Loucy (cell line): Measurements from ENCODE around the gene FGD5.
"Not testable (repeated sequence)": the region's sequence is repeated elsewhere in the genome, so short reads cannot be mapped to it uniquely, and the experiment has no call there.

Experiments used
- H2AFZ ChIP-seq: fragments of 200-600 bp; sonication (generic); 2 replicates; pipeline ENCODE4 v1.6.0; 2016; ENCODE audit warnings: antibody characterized with exemption, mild to moderate bottlenecking, low read length, moderate library complexity
- H3F3A ChIP-seq: fragments of 200-600 bp; 2 replicates; pipeline ENCODE4 v1.6.0; 2016; ENCODE audit warnings: antibody characterized with exemption, low read depth, mild to moderate bottlenecking
- H3K27me3 ChIP-seq: fragments of 200-600 bp; sonication (generic); 2 replicates; pipeline ENCODE4 v1.6.1; 2014; ENCODE audit warnings: low read length, mild to moderate bottlenecking; ENCODE audit not compliant: insufficient read depth, poor library complexity, severe bottlenecking
- H3K36me3 ChIP-seq: fragments of 200-600 bp; sonication (generic); 2 replicates; pipeline ENCODE4 v1.6.1; 2016; ENCODE audit warnings: low read length; ENCODE audit not compliant: insufficient read depth
- H3K4me1 ChIP-seq: fragments of 200-600 bp; sonication (generic); 2 replicates; pipeline ENCODE4 v1.5.1; 2014; ENCODE audit warnings: low read length, mild to moderate bottlenecking; ENCODE audit not compliant: insufficient read depth, poor library complexity, severe bottlenecking
- H3K4me2 ChIP-seq: fragments of 200-600 bp; sonication (generic); 2 replicates; pipeline ENCODE4 v1.6.0; 2014; ENCODE audit warnings: antibody characterized with exemption, low read length, low read depth, mild to moderate bottlenecking; ENCODE audit not compliant: poor library complexity, severe bottlenecking
- H3K4me3 ChIP-seq: fragments of 200-600 bp; sonication (generic); 2 replicates; pipeline ENCODE4 v1.5.1; 2014; ENCODE audit warnings: low read length, mild to moderate bottlenecking, mixed read lengths; ENCODE audit not compliant: poor library complexity, severe bottlenecking
- H3K79me2 ChIP-seq: fragments of 200-600 bp; sonication (generic); 2 replicates; pipeline ENCODE4 v1.6.1; 2014; ENCODE audit warnings: low read length; ENCODE audit not compliant: insufficient read depth
- H3K9ac ChIP-seq: fragments of 200-600 bp; sonication (generic); 2 replicates; pipeline ENCODE4 v1.6.0; 2014; ENCODE audit warnings: mild to moderate bottlenecking, low read depth, low read length, moderate library complexity; ENCODE audit not compliant: poor library complexity, severe bottlenecking
- H3K9me2 ChIP-seq: fragments of 200-600 bp; sonication (generic); replicated peaks from 2 replicates; pipeline ENCODE4 v1.6.1; 2016; ENCODE audit warnings: low read depth, low read length, mixed read lengths
- H3K9me3 ChIP-seq: fragments of 200-600 bp; sonication (generic); 2 replicates; pipeline ENCODE4 v1.6.1; 2014; ENCODE audit warnings: mild to moderate bottlenecking, antibody characterized with exemption, low read length, low read depth; ENCODE audit not compliant: insufficient read depth
- H4K20me1 ChIP-seq: fragments of 200-600 bp; sonication (generic); 2 replicates; pipeline ENCODE4 v1.6.0; 2014; ENCODE audit warnings: antibody characterized with exemption, low read length, mild to moderate bottlenecking; ENCODE audit not compliant: insufficient read depth, poor library complexity, severe bottlenecking
- EZH2phosphoT487 ChIP-seq: fragments of 200-600 bp; IDR thresholded peaks from 2 replicates; pipeline ENCODE4 v1.6.1; 2018; ENCODE audit warnings: antibody characterized with exemption, mild to moderate bottlenecking, moderate library complexity, borderline replicate concordance
- TF ChIP-seq, protein P1 (sequence below): fragments of 200-600 bp; sonication (generic); conservative IDR thresholded peaks from 2 replicates; pipeline ENCODE4 v1.5.1; 2014; ENCODE audit warnings: mild to moderate bottlenecking, antibody characterized with exemption, low read length

The FGD5 gene

DNA sequence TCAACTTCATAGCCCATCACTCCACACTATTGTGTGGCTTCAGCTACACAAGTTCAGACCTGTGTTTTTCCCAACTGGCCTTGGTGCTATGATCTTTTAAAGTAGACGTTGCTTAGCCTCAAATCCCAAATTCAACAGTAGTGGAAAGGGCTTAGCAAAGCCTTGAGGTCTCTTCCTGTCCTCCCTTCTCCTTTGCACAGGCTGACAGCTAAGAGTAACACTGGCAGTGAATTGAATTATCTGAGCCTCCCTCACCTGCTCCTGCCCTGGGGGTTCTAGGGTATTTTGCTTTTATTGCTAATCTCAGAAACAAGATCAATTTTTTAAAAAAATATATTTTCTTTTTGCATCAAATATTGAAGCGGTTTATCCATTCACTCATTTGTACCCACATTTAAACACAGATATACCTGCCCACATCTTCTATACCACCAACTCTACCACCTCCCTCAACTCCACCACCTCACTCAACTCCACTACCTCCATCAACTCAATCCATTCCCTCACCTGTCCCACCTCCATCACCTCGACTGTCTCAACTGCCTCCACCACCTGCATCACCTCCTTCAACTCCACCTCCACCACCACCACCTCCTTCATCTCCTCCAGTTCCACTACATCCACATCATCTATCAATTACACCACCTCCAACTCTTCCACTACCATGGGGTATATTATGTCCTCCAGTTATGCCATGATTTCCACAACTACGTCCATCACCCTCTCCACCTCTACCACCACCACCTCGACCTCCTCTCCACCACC, 10.1 kb upstream of the FGD5 start:
- H3K27me3 ChIP-seq: no peaks in the 10 kb centered on the region
- H3K9ac ChIP-seq: no peak overlapping the region
- no peak overlapping the region for H3K4me3 ChIP-seq
- H3K9me2 ChIP-seq: no peaks in the 10 kb centered on the region
- TF ChIP-seq, protein P1, sequence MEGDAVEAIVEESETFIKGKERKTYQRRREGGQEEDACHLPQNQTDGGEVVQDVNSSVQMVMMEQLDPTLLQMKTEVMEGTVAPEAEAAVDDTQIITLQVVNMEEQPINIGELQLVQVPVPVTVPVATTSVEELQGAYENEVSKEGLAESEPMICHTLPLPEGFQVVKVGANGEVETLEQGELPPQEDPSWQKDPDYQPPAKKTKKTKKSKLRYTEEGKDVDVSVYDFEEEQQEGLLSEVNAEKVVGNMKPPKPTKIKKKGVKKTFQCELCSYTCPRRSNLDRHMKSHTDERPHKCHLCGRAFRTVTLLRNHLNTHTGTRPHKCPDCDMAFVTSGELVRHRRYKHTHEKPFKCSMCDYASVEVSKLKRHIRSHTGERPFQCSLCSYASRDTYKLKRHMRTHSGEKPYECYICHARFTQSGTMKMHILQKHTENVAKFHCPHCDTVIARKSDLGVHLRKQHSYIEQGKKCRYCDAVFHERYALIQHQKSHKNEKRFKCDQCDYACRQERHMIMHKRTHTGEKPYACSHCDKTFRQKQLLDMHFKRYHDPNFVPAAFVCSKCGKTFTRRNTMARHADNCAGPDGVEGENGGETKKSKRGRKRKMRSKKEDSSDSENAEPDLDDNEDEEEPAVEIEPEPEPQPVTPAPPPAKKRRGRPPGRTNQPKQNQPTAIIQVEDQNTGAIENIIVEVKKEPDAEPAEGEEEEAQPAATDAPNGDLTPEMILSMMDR: no peak
- no peak for TF ChIP-seq EZH2phosphoT487
- peaks cover 12% of the 10 kb centered on the region for H3K4me1 ChIP-seq
- no peak overlapping the region for H3K4me2 ChIP-seq
- no peaks in the 10 kb centered on the region for H3K9me3 ChIP-seq
- no peak overlapping the region for H2AFZ ChIP-seq
- H4K20me1 ChIP-seq: no peaks in the 10 kb centered on the region
- H3F3A ChIP-seq: no peaks in the 10 kb centered on the region
- H3K36me3 ChIP-seq: no peaks in the 10 kb centered on the region
- no peaks in the 10 kb centered on the region for H3K79me2 ChIP-seq

DNA sequence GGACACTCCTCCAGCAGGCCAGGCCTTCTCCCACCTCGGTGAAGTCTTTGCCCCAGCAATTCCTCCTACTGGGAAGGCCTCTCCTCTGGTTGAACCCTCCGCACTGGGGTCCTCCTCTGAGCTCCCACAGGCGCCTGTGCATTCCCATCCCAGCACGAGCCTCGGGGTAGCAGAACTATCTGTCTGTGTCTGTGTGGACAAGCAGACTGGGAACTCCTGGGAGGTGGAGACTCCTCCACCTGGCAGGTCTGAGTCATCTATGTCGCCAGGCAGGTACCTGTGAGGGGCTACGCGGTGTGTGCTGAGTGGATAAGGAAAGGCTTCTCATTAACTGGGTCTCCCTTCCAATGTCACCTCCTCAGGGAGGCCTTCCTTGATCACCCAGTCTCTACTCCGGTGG, 9.2 kb upstream of the FGD5 start:
- not testable (repeated sequence) for H2AFZ ChIP-seq, H3K9me3 ChIP-seq, H3K9ac ChIP-seq, H3K9me2 ChIP-seq, H3K4me2 ChIP-seq, H4K20me1 ChIP-seq, H3K36me3 ChIP-seq, H3K79me2 ChIP-seq, H3K27me3 ChIP-seq, H3K4me1 ChIP-seq, H3K4me3 ChIP-seq, H3F3A ChIP-seq

GRCh38 chr3:14810070-14810791, 8.5 kb upstream of the FGD5 start:
- Histone ChIP-seq H4K20me1 (no peaks in the 10 kb centered on the region), H3K4me3 (no peak overlapping the region), H3K79me2 (no peaks in the 10 kb centered on the region), H3F3A (no peaks in the 10 kb centered on the region), H3K4me2 (no peak overlapping the region), H3K27me3 (no peaks in the 10 kb centered on the region), H3K36me3 (no peaks in the 10 kb centered on the region), H3K4me1 (peaks cover 3% of the 10 kb centered on the region), H3K9me2 (no peaks in the 10 kb centered on the region), H3K9ac (no peak overlapping the region), H3K9me3 (no peaks in the 10 kb centered on the region), H2AFZ (no peak overlapping the region)
- TF ChIP-seq EZH2phosphoT487: no peak
- TF ChIP-seq, protein P1: no peak
